HCT116 (cell line): ENCODE results near the gene PDCL3. TPM values are rescaled to one million over a fixed set of nuclear protein-coding genes. Genes with fewer than 3 reads are reported as not detected.

Experiments used
- ATAC-seq: fragments of 200-7000 bp; cut with Tn5 transposase; 2 replicates; pipeline ENCODE4 v1.9.1; 2020; ENCODE audit warnings: mild to moderate bottlenecking, moderate library complexity
- BruUV-seq: library from RNA; stranded (reverse); fragments of 400-500 nt; replicated peaks from 2 replicates; lab custom pipeline; 2021; lab: Mats Ljungman, UMichigan
- CTCF ChIA-PET: fragments of 300-600 bp; sonication (Branson Sonifier 250); formaldehyde crosslinking; loops from one replicate; lab custom pipeline; 2021; ENCODE audit warnings: antibody characterized with exemption; lab: Charles Lee
- POLR2A ChIA-PET: fragments of 300-600, 350-600 bp; sonication (Branson Sonifier 250); formaldehyde crosslinking; loops from one replicate; lab custom pipeline; 2021; ENCODE audit warnings: antibody characterized with exemption; lab: Charles Lee
- RAD21 ChIA-PET, 2 experiments: fragments of 300-600 bp; sonication (Branson Sonifier 250); formaldehyde crosslinking; loops; one replicate each; lab custom pipeline; 2023; ENCODE audit warnings: low total read pairs in 2 of 2; ENCODE audit not compliant: uncharacterized antibody in 2 of 2, unreplicated experiment in 2 of 2, low non-redundant PET in 1 of 2; lab: Charles Lee
- DNase-seq: peaks from one replicate; pipeline ENCODE4 v3.0.0-alpha.2; 2010; ENCODE audit warnings: low read depth, low spot score
- H2AFZ ChIP-seq: fragments of 200-600 bp; shearing (Covaris generic), sonication (generic); 2 replicates; pipeline ENCODE4 v1.6.1; 2017; ENCODE audit warnings: low read depth, mixed run types, mixed read lengths, antibody characterized with exemption, low read length; ENCODE audit not compliant: poor library complexity, severe bottlenecking
- H3K27ac ChIP-seq: 2 replicates; pipeline ENCODE4 v1.5.1; 2012; ENCODE audit warnings: low read depth, low read length
- H3K27me3 ChIP-seq: fragments of 200-600 bp; sonication (generic); 2 replicates; pipeline ENCODE4 v1.6.1; 2016; ENCODE audit warnings: mixed run types, low read length, mixed read lengths; ENCODE audit not compliant: insufficient read depth
- H3K36me3 ChIP-seq, 2 experiments: fragments of 200-500 bp in 1 of 2; fragments of 200-600 bp in 1 of 2; sonication (Bioruptor generic) in 1 of 2; sonication (generic) in 1 of 2; 2 replicates each; pipeline versions ENCODE4 v1.5.1 to v1.6.1; 2014 to 2016; ENCODE audit warnings: low read length in 2 of 2, inconsistent platforms in 1 of 2, mixed read lengths in 1 of 2, mixed run types in 1 of 2; ENCODE audit not compliant: insufficient read depth in 2 of 2, control insufficient read depth in 1 of 2
- H3K4me1 ChIP-seq, 2 experiments: fragments of 200-600 bp in 1 of 2; sonication (generic) in 1 of 2; 2 replicates each; pipeline versions ENCODE4 v1.5.1 to v1.6.1; 2012 to 2017; ENCODE audit warnings: low read length in 2 of 2, inconsistent platforms in 1 of 2, mild to moderate bottlenecking in 1 of 2, mixed read lengths in 1 of 2, mixed run types in 1 of 2, moderate library complexity in 1 of 2; ENCODE audit not compliant: insufficient read depth in 2 of 2, control insufficient read depth in 1 of 2
- H3K4me2 ChIP-seq: fragments of 200-600 bp; sonication (generic); 2 replicates; pipeline ENCODE4 v1.6.1; 2017; ENCODE audit warnings: mixed run types, low read length, mixed read lengths
- H3K4me3 ChIP-seq, 2 experiments: fragments of 200-600 bp in 1 of 2; sonication (generic) in 1 of 2; replicated peaks in 1 of 2; 2 replicates each; pipeline ENCODE4 v1.5.1; 2011 to 2016; ENCODE audit warnings: low read length in 2 of 2, control low read depth in 1 of 2, low read depth in 1 of 2, mild to moderate bottlenecking in 1 of 2, mixed read lengths in 1 of 2, mixed run types in 1 of 2
- H3K79me2 ChIP-seq: fragments of 200-600 bp; sonication (generic); 2 replicates; pipeline ENCODE4 v1.6.1; 2017; ENCODE audit warnings: mild to moderate bottlenecking, mixed run types, low read length, moderate library complexity, mixed read lengths; ENCODE audit not compliant: insufficient read depth
- H3K9ac ChIP-seq: fragments of 200-600 bp; sonication (generic); 2 replicates; pipeline ENCODE4 v1.6.1; 2016; ENCODE audit warnings: low read length, mixed read lengths
- H3K9me2 ChIP-seq: fragments of 200-600 bp; sonication (generic), shearing (Covaris generic); 2 replicates; pipeline ENCODE4 v1.6.1; 2017; ENCODE audit warnings: mixed run types, mild to moderate bottlenecking, moderate library complexity; ENCODE audit not compliant: insufficient read depth
- H3K9me3 ChIP-seq, 2 experiments: fragments of 200-500 bp in 1 of 2; fragments of 200-600 bp in 1 of 2; sonication (Bioruptor generic) in 1 of 2; sonication (generic) in 1 of 2; 2 replicates each; pipeline ENCODE4 v1.6.1; 2014 to 2017; ENCODE audit warnings: low read length in 2 of 2, mixed read lengths in 2 of 2, inconsistent platforms in 1 of 2, low read depth in 1 of 2, mild to moderate bottlenecking in 1 of 2, mixed run types in 1 of 2, moderate library complexity in 1 of 2; ENCODE audit not compliant: control insufficient read depth in 1 of 2, insufficient read depth in 1 of 2
- H4K20me1 ChIP-seq: fragments of 200-600 bp; sonication (generic), shearing (Covaris generic); 2 replicates; pipeline ENCODE4 v1.6.1; 2017; ENCODE audit warnings: mixed run types, mild to moderate bottlenecking, moderate library complexity; ENCODE audit not compliant: insufficient read depth
- CBX3 ChIP-seq: IDR thresholded peaks from 2 replicates; pipeline ENCODE4 v1.6.1; 2012; ENCODE audit warnings: low read depth
- CTCF ChIP-seq, 3 experiments: fragments of 200-600 bp in 1 of 3; sonication (generic) in 1 of 3; IDR thresholded peaks in 2 of 3; conservative IDR thresholded peaks in 1 of 3; 2 replicates each; pipeline ENCODE4 v1.5.1; 2012 to 2017; ENCODE audit warnings: low read depth in 2 of 3, low read length in 2 of 3, antibody characterized with exemption in 1 of 3, borderline replicate concordance in 1 of 3, control low read depth in 1 of 3, mild to moderate bottlenecking in 1 of 3, mixed read lengths in 1 of 3, mixed run types in 1 of 3, moderate library complexity in 1 of 3; ENCODE audit not compliant: insufficient read depth in 1 of 3
- EGR1 ChIP-seq: IDR thresholded peaks from 2 replicates; pipeline ENCODE4 v1.6.1; 2012; ENCODE audit warnings: low read depth
- EZH2phosphoT487 ChIP-seq: fragments of 200-600 bp; IDR thresholded peaks from 2 replicates; pipeline ENCODE4 v1.6.1; 2018; ENCODE audit warnings: antibody characterized with exemption, borderline replicate concordance
- FOSL1 ChIP-seq: IDR thresholded peaks from 2 replicates; pipeline ENCODE4 v1.6.1; 2012; ENCODE audit warnings: low read depth
- MAX ChIP-seq: IDR thresholded peaks from 2 replicates; pipeline ENCODE4 v1.6.1; 2012
- POLR2A ChIP-seq: IDR thresholded peaks from 2 replicates; pipeline ENCODE4 v1.7.0; 2011; ENCODE audit warnings: borderline replicate concordance; ENCODE audit not compliant: insufficient read depth, insufficient read length; ENCODE audit errors: extremely low read depth
- POLR2AphosphoS5 ChIP-seq: IDR thresholded peaks from 2 replicates; pipeline ENCODE4 v1.6.1; 2011; ENCODE audit warnings: mild to moderate bottlenecking, low read depth, low read length, moderate library complexity
- TCF7L2 ChIP-seq: IDR thresholded peaks from 2 replicates; pipeline ENCODE4 v1.7.0; 2011; ENCODE audit warnings: borderline replicate concordance, inconsistent platforms; ENCODE audit not compliant: insufficient read depth, insufficient read length; ENCODE audit errors: extremely low read depth
- YY1 ChIP-seq: IDR thresholded peaks from 2 replicates; pipeline ENCODE4 v1.6.1; 2011; ENCODE audit warnings: low read length, low read depth, moderate library complexity, mild to moderate bottlenecking; ENCODE audit not compliant: insufficient replicate concordance; ENCODE audit errors: extremely low read depth
- intact Hi-C: fragments of 100-400 bp; cut with micrococcal nuclease; formaldehyde crosslinking; loops from 2 replicates; pipeline ENCODE4 v1.10.0; 2022
- total RNA-seq: library from RNA; stranded (reverse); gene quantifications from one replicate; pipeline ENCODE4 v1.2.1, GENCODE V29; 2021; ENCODE audit not compliant: unreplicated experiment
- TF ChIP-seq, protein P1 (sequence below): IDR thresholded peaks from 2 replicates; pipeline ENCODE4 v1.6.1; 2011; ENCODE audit warnings: mild to moderate bottlenecking, low read length, moderate library complexity; ENCODE audit not compliant: insufficient replicate concordance; ENCODE audit errors: extremely low read depth

Gene PDCL3
- total RNA-seq, 1 experiment from 2014 or later: 26.3 TPM

DNA sequence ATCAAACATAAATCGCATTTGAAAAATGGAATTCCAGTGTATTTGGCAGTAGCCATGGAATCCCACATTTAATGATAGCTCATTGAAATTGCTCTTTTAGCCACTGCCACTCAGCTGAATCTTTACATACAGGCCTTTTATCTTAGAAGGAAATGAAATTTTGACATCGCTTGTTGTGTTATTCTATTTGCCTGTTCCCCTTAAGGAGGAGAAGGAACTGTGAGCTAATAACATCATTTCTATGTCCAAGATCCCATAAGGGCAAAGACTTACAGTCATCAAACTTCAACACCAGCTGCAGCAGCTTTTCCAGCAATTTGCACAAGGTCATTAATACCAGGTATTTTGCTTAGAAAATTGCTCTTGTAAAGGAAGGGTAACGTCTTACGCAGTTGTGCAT, 6.0 kb upstream of the PDCL3 start:
- no peaks in the 10 kb centered on the region for H3K36me3 ChIP-seq
- no peaks in the 10 kb centered on the region for H3K79me2 ChIP-seq
- ChIA-PET POLR2A (no interaction called here), CTCF (no interaction called here), RAD21 (no interaction called here)
- no peak for DNase-seq
- no peaks in the 10 kb centered on the region for H3K27me3 ChIP-seq
- H3K9ac ChIP-seq: no peak overlapping the region
- H4K20me1 ChIP-seq: no peaks in the 10 kb centered on the region
- no peak overlapping the region for H3K27ac ChIP-seq
- H3K4me1 ChIP-seq: peaks cover 4 to 6% of the 10 kb centered on the region in 2 experiments; a peak in 3 of 4 replicates
- H2AFZ ChIP-seq: no peak overlapping the region
- TF ChIP-seq EZH2phosphoT487: no peak
- intact Hi-C loops: no loop called here
- no peaks in the 10 kb centered on the region for H3K9me2 ChIP-seq
- no peak overlapping the region for H3K4me2 ChIP-seq
- no TSS peak for BruUV-seq
- H3K4me3 ChIP-seq: no peak overlapping the region
- ATAC-seq: no peak
- no peaks in the 10 kb centered on the region for H3K9me3 ChIP-seq

DNA sequence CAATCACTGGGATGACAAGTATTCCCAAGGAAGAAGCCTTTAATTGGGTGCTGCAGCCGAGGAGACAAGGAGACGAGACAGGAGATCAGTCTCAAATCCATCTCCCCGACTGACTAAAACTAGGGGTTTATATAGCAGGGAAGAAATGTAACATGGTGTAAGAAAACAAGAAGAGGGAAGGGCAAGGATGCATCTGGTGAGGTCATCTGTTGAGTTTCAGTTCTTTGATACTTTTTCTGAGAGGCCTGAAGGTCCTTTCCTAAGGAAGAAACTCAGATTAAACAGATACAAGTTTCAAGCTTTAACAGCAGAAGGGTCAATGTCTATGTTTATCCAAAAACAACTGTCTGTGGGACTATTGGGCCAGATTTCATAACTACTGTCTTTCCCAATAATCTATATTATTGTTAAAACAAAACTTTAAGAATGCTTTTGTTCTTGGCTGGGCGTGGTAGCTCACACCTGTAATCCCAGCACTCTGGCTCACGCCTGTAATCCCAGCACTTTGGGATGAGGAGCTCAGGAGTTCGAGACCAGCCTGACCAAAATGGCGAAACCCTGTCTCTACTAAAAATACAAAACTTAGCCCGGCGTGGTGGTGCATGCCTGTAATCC, 2.5 kb upstream of the PDCL3 start:
- H3K4me3 ChIP-seq: no peak overlapping the region
- H3K27me3 ChIP-seq: no peaks in the 10 kb centered on the region
- no peaks in the 10 kb centered on the region for H3K9me2 ChIP-seq
- H3K36me3 ChIP-seq: no peaks in the 10 kb centered on the region
- H3K79me2 ChIP-seq: peaks cover 5% of the 10 kb centered on the region; the same call in 1 of the 2 replicates
- H3K27ac ChIP-seq: no peak overlapping the region
- ChIA-PET RAD21 (no interaction called here), POLR2A (no interaction called here), CTCF (interaction anchor here (0.7 kb wide), 1 partner anchor 1381 kb away, joined by 3 read pairs; no protein-coding TSS in a partner anchor)
- intact Hi-C loops: loop anchor here (10.0 kb wide), 2 partner anchors 266 to 296 kb away; no protein-coding TSS in a partner anchor
- H4K20me1 ChIP-seq: no peaks in the 10 kb centered on the region
- BruUV-seq: no TSS peak
- no peak for ATAC-seq
- no peak for DNase-seq
- no peaks in the 10 kb centered on the region for H3K9me3 ChIP-seq
- H3K9ac ChIP-seq: no peak overlapping the region
- peaks cover 11 to 17% of the 10 kb centered on the region in 2 experiments; a peak in 3 of 4 replicates for H3K4me1 ChIP-seq
- H2AFZ ChIP-seq: no peak overlapping the region
- H3K4me2 ChIP-seq: no peak overlapping the region
- TF ChIP-seq EGR1: no peak
- no peak for TF ChIP-seq FOSL1
- TF ChIP-seq POLR2A: no peak
- no peak for TF ChIP-seq CTCF (IDR thresholded peaks at IDR 0.05 in 2 of 3, conservative IDR thresholded peaks at IDR 0.05 in 1 of 3; ENCODE audit: borderline replicate concordance in 1 of 3, insufficient read depth in 1 of 3, low read depth in 2 of 3, low read length in 2 of 3)
- TF ChIP-seq, protein P1, sequence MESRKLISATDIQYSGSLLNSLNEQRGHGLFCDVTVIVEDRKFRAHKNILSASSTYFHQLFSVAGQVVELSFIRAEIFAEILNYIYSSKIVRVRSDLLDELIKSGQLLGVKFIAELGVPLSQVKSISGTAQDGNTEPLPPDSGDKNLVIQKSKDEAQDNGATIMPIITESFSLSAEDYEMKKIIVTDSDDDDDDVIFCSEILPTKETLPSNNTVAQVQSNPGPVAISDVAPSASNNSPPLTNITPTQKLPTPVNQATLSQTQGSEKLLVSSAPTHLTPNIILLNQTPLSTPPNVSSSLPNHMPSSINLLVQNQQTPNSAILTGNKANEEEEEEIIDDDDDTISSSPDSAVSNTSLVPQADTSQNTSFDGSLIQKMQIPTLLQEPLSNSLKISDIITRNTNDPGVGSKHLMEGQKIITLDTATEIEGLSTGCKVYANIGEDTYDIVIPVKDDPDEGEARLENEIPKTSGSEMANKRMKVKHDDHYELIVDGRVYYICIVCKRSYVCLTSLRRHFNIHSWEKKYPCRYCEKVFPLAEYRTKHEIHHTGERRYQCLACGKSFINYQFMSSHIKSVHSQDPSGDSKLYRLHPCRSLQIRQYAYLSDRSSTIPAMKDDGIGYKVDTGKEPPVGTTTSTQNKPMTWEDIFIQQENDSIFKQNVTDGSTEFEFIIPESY: no peak
- no peak for TF ChIP-seq YY1
- TF ChIP-seq CBX3: no peak
- TF ChIP-seq POLR2AphosphoS5: no peak
- TF ChIP-seq TCF7L2: no peak
- no peak for TF ChIP-seq MAX
